Activated B cell treated with CpG ODN at 0.5 μM for 24 hours (primary cell): ENCODE measurements around the gene WBP2. TPM values are rescaled to one million over a fixed set of nuclear protein-coding genes. Genes with fewer than 3 reads are reported as not detected.
A peak's percentile ranks its signal among the peaks of the same experiment; 100 is the strongest.

Experiments used
- ATAC-seq: fragments of 200-7000 bp; cut with Tn5 transposase; one replicate; pipeline ENCODE4 v1.10.0; 2021; ENCODE audit warnings: low read depth, mild to moderate bottlenecking, moderate library complexity
- CTCF ChIA-PET: fragments of 350-600 bp; sonication (Branson Sonifier 250); formaldehyde crosslinking; loops from one replicate; lab custom pipeline; 2021; ENCODE audit warnings: antibody characterized with exemption; lab: Charles Lee
- POLR2A ChIA-PET: fragments of 350-600 bp; sonication (Branson Sonifier 250); formaldehyde crosslinking; loops from one replicate; lab custom pipeline; 2021; ENCODE audit warnings: antibody characterized with exemption; lab: Charles Lee
- DNase-seq: peaks from one replicate; pipeline ENCODE4 v3.0.0; 2022
- H3K27ac Mint-ChIP-seq: one replicate; pipeline ENCODE4 v1.8.0; 2020; ENCODE audit warnings: mixed read lengths
- H3K27me3 Mint-ChIP-seq: one replicate; pipeline ENCODE4 v1.8.0; 2021; ENCODE audit warnings: mixed read lengths
- H3K36me3 Mint-ChIP-seq: one replicate; pipeline ENCODE4 v1.8.0; 2021; ENCODE audit warnings: low read depth, mixed read lengths
- H3K4me1 Mint-ChIP-seq: one replicate; pipeline ENCODE4 v1.8.0; 2021; ENCODE audit warnings: mixed read lengths
- H3K4me3 Mint-ChIP-seq: one replicate; pipeline ENCODE4 v1.8.0; 2020; ENCODE audit warnings: mild to moderate bottlenecking, mixed read lengths
- H3K9me3 Mint-ChIP-seq: one replicate; pipeline ENCODE4 v1.8.0; 2020; ENCODE audit warnings: mixed read lengths
- CTCF ChIP-seq: fragments of 200-600 bp; IDR thresholded peaks from one replicate; pipeline ENCODE4 v1.8.0; 2022; ENCODE audit warnings: antibody characterized with exemption, mild to moderate bottlenecking
- intact Hi-C: fragments of 100-400 bp; cut with micrococcal nuclease; formaldehyde crosslinking; loops from one replicate; pipeline ENCODE4 v1.15.1; 2024
- total RNA-seq: library from RNA; stranded (reverse); gene quantifications from 2 replicates; pipeline ENCODE4 v1.2.3, GENCODE V29; 2022

WBP2 gene
- total RNA-seq, 1 donor from 2014 or later = 66.0 TPM

- ATAC-seq (no peak), DNase-seq (peak; percentile 3)
- intact Hi-C loops = no loop called here
- no peak for TF ChIP-seq CTCF
- Mint-ChIP-seq H3K4me3 (no peak overlapping the region), H3K4me1 (peaks cover 11% of the 10 kb centered on the region), H3K36me3 (peaks cover 58% of the 10 kb centered on the region), H3K27ac (no peak overlapping the region), H3K27me3 (no peaks in the 10 kb centered on the region), H3K9me3 (no peaks in the 10 kb centered on the region)
- CTCF ChIA-PET = interaction anchor here (0.6 to 1.8 kb wide), 7 partner anchors 13 to 736 kb away, joined by 3 to 5 read pairs (median 3); partner anchors contain the start of genes GALK1 and WBP2
- POLR2A ChIA-PET = interaction anchor here (0.6 to 2.6 kb wide), 8 partner anchors 10 to 629 kb away, joined by 3 to 12 read pairs (median 4); a partner anchor contains a TSS
Measured at GRCh38 chr17:75795820-75796607, 59.1 kb downstream of the WBP2 start.

Other genes starting within 250 kb of the WBP2 start
- 1.1 and 1.7 TPM in 2 replicates for gene SMIM5, start 221.9 kb downstream of the WBP2 start, total RNA-seq
- 55.9 and 65.4 TPM in 2 replicates for gene RECQL5, start 188.2 kb downstream of the WBP2 start, total RNA-seq
- 177 and 184 TPM in 2 replicates for gene SAP30BP, start 188.0 kb downstream of the WBP2 start, total RNA-seq
- 2.1 and 2.2 TPM in 2 replicates for gene ITGB4, start 133.9 kb downstream of the WBP2 start, total RNA-seq
- gene GALK1, start 90.1 kb downstream of the WBP2 start, total RNA-seq = 14.9 and 22.9 TPM in 2 replicates
- gene UNK, start 70.5 kb downstream of the WBP2 start, total RNA-seq = 52.3 and 61.2 TPM in 2 replicates
- 90.4 and 102 TPM in 2 replicates for gene UNC13D, start 10.9 kb downstream of the WBP2 start, total RNA-seq
- gene TRIM47, start 23.2 kb upstream of the WBP2 start, total RNA-seq = 3.1 and 3.5 TPM in 2 replicates
- 20.0 and 22.4 TPM in 2 replicates for gene TRIM65, start 41.6 kb upstream of the WBP2 start, total RNA-seq
- gene MRPL38, start 49.5 kb upstream of the WBP2 start, total RNA-seq = 132 and 137 TPM in 2 replicates
- 13.2 and 15.1 TPM in 2 replicates for gene FBF1, start 85.7 kb upstream of the WBP2 start, total RNA-seq
- gene ACOX1, start 123.8 kb upstream of the WBP2 start, total RNA-seq = 23.3 and 25.8 TPM in 2 replicates
- 22.7 and 23.2 TPM in 2 replicates for gene TEN1, start 123.9 kb upstream of the WBP2 start, total RNA-seq
- gene CDK3, start 145.5 kb upstream of the WBP2 start, total RNA-seq = 11.4 and 14.1 TPM in 2 replicates
- not detected in 2 replicates for gene EVPL, start 172.0 kb upstream of the WBP2 start, total RNA-seq
- gene SRP68, start 217.2 kb upstream of the WBP2 start, total RNA-seq = 73.7 and 76.1 TPM in 2 replicates
- 0.18 and 0.32 TPM in 2 replicates for gene GALR2, start 219.4 kb upstream of the WBP2 start, total RNA-seq
- 0.34 and 0.67 TPM in 2 replicates for gene ZACN, start 223.8 kb upstream of the WBP2 start, total RNA-seq
- 133 and 146 TPM in 2 replicates for gene EXOC7, start 248.5 kb upstream of the WBP2 start, total RNA-seq